Activated CD4-positive, CD25-positive, alpha-beta regulatory T cell treated with anti-CD3 and anti-CD28 coated beads, Interleukin-2, amount 50 U/mL, for 16 hours (primary cell): ENCODE results near the gene ATG2A.

ENCODE experiments used
- DNase-seq: peaks from one replicate; pipeline ENCODE4 v3.0.0-alpha.2; 2020; ENCODE audit warnings: low read depth, low spot score

Gene ATG2A

GRCh38 chr11:64916775-64917662, at the start of gene ATG2A:
ATG2A (minus strand) TSS chr11:64917209; CDS start chr11:64917135, 74 bp downstream.
- DNase-seq, result peak; percentile 98

- no peak for DNase-seq
Measured at GRCh38 chr11:64963072-64963631, 46.1 kb upstream of the ATG2A start.

- DNase-seq, result no peak
Measured at GRCh38 chr11:64960719-64961118, 43.7 kb upstream of the ATG2A start.

DNA sequence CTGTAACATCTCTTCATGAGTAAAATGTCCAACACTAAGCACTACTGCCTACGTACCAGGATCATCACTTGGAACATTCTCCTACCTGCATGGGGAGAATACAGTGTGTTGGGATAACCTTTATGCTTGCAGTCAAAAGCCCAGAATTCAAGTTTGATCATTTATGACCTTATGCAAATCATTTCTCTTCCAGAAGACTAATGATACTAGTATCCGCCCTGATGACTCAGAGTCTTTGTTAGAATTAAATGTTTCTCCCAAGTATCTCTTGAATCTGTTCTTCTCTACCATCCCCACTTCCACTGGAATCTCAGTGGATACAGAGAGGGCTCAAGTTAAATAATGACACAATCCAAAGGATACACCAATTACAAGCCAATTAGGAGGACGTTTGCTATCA, 42.5 kb upstream of the ATG2A start:
- DNase-seq, result no peak

DNA sequence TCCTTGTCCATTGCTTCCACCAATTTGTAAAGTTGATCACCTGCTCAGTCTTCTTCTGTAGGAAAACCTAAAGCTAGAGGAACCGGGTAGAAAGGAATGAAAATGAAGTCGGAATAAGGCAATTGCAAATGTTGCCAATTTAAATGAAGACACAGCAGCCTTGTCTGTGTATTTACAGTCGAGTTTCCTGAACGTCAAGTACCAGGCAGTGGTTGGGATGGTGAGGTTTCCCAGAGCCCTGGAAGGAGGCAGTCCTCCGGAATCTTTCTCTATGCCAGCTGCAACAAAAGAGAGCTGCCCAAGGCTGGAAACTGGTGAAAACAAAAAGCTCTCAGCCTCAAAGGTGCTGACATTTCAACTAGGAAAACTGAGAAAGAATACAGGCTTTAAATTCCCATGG, 37.2 kb upstream of the ATG2A start:
- DNase-seq, result no peak

GRCh38 chr11:64951529-64951928, 34.5 kb upstream of the ATG2A start:
- DNase-seq, result no peak

GRCh38 chr11:64947208-64947814, 30.3 kb upstream of the ATG2A start:
- DNase-seq, result no peak

GRCh38 chr11:64936539-64936938, 19.5 kb upstream of the ATG2A start:
- no peak for DNase-seq

GRCh38 chr11:64935359-64936081, 18.5 kb upstream of the ATG2A start, which contains the start of gene GPHA2:
GPHA2 (minus strand) TSS chr11:64935893; CDS start chr11:64935460, 433 bp downstream.
- DNase-seq, result no peak

DNA sequence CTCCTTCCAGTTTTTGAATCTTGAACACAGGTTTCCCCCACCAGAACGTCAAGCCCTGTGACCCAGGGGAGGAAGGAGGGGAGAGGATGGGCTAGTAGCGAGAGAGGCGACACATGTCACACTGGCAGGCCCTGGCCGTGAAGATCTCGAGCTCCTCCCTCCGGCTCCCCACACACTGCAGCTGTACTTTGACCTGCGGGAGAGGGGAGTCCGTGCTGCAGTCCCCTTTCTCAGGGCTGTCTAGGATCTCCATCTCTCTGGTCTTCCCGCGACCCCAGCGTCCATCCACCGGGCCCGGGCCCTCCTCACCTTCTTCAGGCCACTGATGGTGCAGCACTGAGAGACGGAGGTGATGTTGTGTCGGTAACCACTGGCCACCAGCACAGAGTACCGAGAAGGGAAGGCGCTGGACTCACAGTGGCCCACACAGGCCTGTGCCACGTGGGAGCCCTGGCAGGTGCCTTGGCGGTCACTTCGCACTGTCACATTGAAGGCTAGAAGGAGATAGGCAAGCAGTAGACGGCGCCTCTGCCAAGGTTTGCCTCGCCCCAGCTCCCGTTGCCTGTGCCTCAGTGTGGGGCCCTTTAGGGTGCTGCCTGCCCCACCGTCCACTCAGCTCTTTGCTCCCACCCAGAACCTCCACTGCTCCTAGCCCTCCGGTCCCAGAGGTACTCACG, 17.8 kb upstream of the ATG2A start:
- DNase-seq, result no peak

- DNase-seq, result no peak
Measured at GRCh38 chr11:64933935-64934681, 17.1 kb upstream of the ATG2A start.

DNA sequence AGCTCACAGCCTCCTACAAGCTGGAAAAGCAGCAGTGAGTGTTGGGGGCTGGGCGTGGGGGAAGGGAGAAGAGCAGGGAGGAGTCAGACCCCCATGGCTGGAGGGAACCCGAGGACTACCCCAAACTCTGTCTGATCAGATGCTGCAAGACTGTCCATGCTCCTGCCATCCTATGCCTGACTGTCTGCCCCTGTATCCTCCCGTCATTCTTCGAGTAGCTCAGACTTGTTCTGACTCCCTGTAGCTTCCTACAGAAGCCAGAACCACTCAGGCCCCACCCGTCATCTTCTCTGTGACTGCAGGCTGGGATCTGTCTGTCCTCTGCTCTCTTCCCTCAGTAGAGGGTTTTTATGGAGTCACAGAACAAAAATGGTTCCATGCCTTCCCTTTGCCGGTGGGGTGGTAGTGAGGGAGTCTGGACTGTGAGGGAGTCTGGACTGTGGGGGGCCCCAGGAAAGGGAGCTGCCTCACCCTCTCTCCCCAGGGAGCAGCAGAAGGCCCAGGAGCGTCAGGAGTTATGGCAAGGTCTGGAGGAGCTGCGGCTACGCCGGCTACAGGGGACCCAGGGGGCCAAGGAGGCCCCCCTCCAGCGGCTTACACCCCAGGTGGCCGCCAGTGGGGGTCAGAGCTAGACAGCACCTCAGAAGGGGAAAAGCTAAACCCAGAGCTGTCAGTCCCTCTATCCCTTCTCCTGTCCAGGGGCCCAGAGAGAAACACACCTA, 16.4 kb upstream of the ATG2A start:
- no peak for DNase-seq

DNA sequence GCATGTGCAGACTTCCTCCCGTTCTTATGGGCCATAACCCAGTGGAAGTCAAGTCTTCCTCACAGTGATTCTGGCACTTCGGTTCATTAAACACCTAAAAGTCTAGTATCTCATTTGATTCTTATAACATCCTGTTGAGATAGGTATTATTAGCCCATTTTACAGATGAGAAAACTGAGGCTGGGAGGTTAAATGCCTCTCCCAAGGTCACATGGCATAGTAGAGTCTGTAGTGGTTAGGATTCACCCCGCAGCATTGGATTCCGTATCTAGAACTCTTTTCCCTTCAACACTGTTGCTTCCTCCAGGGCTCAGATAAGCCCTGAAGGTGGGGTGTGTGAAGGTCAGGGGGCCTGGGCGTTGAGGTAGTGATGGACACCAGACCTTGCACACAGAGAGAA, 15.3 kb upstream of the ATG2A start:
- DNase-seq, result no peak

DNA sequence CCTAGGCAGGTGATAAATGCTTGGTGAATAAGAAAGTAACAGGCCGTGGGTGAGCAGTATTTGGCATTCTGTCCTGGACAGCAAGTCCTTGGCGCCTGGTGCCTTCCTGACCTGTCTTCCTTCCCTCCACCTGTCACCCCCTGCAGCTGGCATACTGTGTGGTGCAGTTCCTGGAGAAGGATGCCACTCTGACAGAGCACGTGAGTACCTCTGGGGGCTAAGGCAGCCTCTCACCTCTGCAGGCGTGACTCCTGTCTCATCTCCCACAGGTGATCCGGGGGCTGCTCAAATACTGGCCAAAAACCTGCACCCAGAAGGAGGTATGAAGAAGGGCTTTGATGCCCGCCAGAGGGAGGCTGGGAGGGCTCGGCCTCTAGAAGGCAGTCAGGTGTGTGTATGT, 14.3 kb upstream of the ATG2A start:
- no peak for DNase-seq

- no peak for DNase-seq
Measured at GRCh38 chr11:64930340-64930739, 13.3 kb upstream of the ATG2A start.

GRCh38 chr11:64929625-64930024, 12.6 kb upstream of the ATG2A start:
- no peak for DNase-seq

GRCh38 chr11:64928957-64929356, 11.9 kb upstream of the ATG2A start:
- DNase-seq, result no peak

DNA sequence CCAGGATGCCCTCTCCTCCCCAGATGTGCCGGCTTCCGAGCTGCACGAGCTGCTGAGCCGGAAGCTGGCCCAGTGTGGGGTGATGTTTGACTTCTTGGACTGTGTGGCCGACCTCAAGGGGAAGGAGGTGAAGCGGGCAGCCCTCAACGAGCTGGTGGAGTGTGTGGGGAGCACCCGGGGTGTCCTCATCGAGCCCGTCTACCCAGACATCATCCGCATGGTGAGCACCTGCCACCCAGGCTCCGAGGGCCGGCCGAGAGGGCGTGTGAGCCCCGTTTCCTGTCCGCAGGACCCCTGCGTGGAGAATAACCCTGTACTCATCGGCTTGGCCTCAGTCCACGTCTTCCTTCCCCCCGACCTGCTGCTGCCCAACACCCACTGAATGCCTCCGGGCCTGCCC, 9.7 kb upstream of the ATG2A start:
- no peak for DNase-seq

DNA sequence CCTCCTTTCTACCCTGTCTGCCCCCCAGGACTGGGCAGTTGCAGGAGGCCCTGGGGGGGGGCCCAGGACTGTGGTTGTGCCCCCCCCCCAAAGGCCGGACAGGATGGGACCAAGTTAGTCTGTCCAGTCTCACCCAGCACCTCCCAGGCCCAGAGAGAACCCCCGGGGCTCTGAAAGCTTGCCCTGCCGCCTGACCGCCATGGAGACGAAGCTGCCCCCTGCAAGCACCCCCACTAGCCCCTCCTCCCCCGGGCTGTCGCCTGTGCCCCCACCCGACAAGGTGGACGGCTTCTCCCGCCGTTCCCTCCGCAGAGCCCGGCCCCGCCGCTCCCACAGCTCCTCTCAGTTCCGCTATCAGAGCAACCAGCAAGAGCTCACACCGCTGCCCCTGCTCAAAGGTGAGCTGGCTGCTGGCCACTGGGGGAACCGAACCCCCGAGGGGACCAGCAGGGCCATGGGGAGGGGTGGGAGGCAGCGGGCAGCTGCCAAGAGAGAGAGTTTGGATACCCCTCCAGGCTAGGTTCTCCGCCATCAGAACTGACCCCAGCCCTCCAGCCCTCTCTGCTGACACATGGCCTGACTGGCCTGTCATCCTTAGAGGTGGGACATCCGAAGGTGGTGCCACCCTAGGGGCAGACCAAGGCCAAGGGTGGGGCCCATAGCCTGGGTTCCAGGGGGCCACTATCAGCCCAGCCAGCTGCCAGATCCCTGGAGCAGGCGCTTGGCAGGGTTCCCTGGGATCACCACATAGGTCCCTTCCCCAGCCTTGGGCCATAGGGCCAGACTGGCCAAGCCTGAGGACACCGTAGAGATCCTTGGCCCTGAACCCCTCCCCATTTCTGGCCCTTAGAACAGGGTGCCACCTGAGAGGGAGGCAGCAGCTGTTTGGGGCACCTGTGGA, 8.8 kb upstream of the ATG2A start:
- no peak for DNase-seq
